Suprapubic skin (tissue), 4 donors: Measurements from ENCODE around the gene TPD52L1. TPM values are rescaled to one million over a fixed set of nuclear protein-coding genes. Genes with fewer than 3 reads are reported as not detected.

ENCODE experiments used
- DNase-seq, 2 donors: peaks; one replicate each; pipeline ENCODE4 v3.0.0-alpha.2; 2019; ENCODE audit warnings: low spot score in 2 of 2
- H3K27ac ChIP-seq: fragments of 200-600 bp; sonication (generic); one replicate; pipeline ENCODE4 v1.5.1; 2019
- H3K27me3 ChIP-seq: fragments of 200-600 bp; sonication (generic); one replicate; pipeline ENCODE4 v1.5.1; 2019
- H3K36me3 ChIP-seq: fragments of 200-600 bp; sonication (generic); one replicate; pipeline ENCODE4 v1.5.1; 2019
- H3K4me1 ChIP-seq: fragments of 200-600 bp; sonication (generic); one replicate; pipeline ENCODE4 v1.5.1; 2019
- H3K4me3 ChIP-seq: fragments of 200-600 bp; sonication (generic); one replicate; pipeline ENCODE4 v1.5.1; 2019; ENCODE audit warnings: mild to moderate bottlenecking
- H3K9me3 ChIP-seq: fragments of 200-600 bp; sonication (generic); one replicate; pipeline ENCODE4 v1.5.1; 2019
- CTCF ChIP-seq, 2 donors: fragments of 200-600 bp in 1 of 2; fragments of 450-650 bp in 1 of 2; sonication (generic) in 1 of 2; IDR thresholded peaks; one replicate each; pipeline ENCODE4 v1.5.1; 2016 to 2019; ENCODE audit warnings: antibody characterized with exemption in 2 of 2, mild to moderate bottlenecking in 1 of 2, moderate library complexity in 1 of 2
- EP300 ChIP-seq: sonication (generic); formaldehyde crosslinking; IDR thresholded peaks from one replicate; pipeline ENCODE4 v1.6.1; 2017; ENCODE audit warnings: antibody characterized with exemption
- POLR2A ChIP-seq, 2 donors: fragments of 450-650 bp; IDR thresholded peaks; one replicate each; pipeline ENCODE4 v1.6.1; 2017; ENCODE audit warnings: antibody characterized with exemption in 2 of 2, mild to moderate bottlenecking in 2 of 2, moderate library complexity in 2 of 2
- POLR2AphosphoS5 ChIP-seq, 3 donors: sonication (generic); formaldehyde crosslinking; IDR thresholded peaks; one replicate each; pipeline ENCODE4 v1.6.1; 2017; ENCODE audit warnings: antibody characterized with exemption in 3 of 3
- WGBS: methylation state at CpG from one replicate; pipeline ENCODE4 v1.1.5; 2018; 5-methylcytosine and 5-hydroxymethylcytosine counted together
- total RNA-seq, 4 donors: library from RNA; depleted of rRNA; stranded (reverse); fragments of >200 nt; gene quantifications; one replicate each; pipeline ENCODE4 v1.1.0, GENCODE V29; 2016

The TPD52L1 gene, protein sequence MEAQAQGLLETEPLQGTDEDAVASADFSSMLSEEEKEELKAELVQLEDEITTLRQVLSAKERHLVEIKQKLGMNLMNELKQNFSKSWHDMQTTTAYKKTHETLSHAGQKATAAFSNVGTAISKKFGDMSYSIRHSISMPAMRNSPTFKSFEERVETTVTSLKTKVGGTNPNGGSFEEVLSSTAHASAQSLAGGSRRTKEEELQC
- total RNA-seq: 100 to 1,000 TPM; 146 to 202 (median 190) TPM

GRCh38 chr6:125153391-125154117, at the start of gene TPD52L1:
Gene TPD52L1, plus strand, starts transcription at chr6:125153773. Its CDS starts 179 bp downstream, at chr6:125153952.
- peak; percentile 69 to 88 for DNase-seq
- peaks cover 19% of the 10 kb centered on the region for H3K4me1 ChIP-seq
- 2% methylated on average over 29 of the region's 47 CpGs for WGBS

DNA sequence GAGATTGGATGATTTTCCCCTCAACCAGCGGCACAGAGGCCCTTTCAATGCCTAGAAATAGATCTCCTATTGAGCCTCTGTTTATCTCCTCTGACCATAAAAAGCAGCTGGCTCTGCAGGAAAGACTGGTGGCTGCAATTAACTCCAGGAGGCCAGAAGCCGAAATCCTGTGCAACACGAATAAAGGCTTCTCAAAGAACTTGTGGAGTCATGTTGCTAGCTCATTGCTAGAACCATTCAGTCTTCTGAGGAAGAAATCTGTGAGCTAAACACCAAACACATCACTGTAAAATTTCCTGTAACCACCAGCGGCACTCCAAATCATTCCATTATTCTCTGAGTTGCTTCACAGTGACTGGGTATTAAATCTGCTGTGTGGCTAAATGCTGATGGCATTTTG, 49.1 kb upstream of the TPD52L1 start:
- no peak for DNase-seq
- Histone ChIP-seq H3K4me3 (no peak overlapping the region), H3K9me3 (no peaks in the 10 kb centered on the region), H3K27me3 (no peaks in the 10 kb centered on the region), H3K4me1 (peaks cover 14% of the 10 kb centered on the region), H3K27ac (no peak overlapping the region), H3K36me3 (no peaks in the 10 kb centered on the region)
- WGBS: 41% methylated on average over 4 of the region's 4 CpGs
- TF ChIP-seq CTCF (IDR thresholded peaks at IDR 0.05) (no peak), POLR2A (IDR thresholded peaks at IDR 0.05) (no peak)

More at GRCh38 chr6:125153391-125154117, at the start of gene TPD52L1:
- Histone ChIP-seq H3K36me3 (no peaks in the 10 kb centered on the region), H3K9me3 (no peaks in the 10 kb centered on the region), H3K4me3 (peak within 1 kb of the TSS; percentile 74), H3K27ac (peak within 1 kb of the TSS; percentile 89), H3K27me3 (no peaks in the 10 kb centered on the region)
- TF ChIP-seq POLR2A (IDR thresholded peaks at IDR 0.05): no peak
- TF ChIP-seq CTCF (IDR thresholded peaks at IDR 0.05): peak; percentile 36 to 80
- peak in 1 of 3 donors; percentile 49 for TF ChIP-seq POLR2AphosphoS5 (IDR thresholded peaks at IDR 0.05)

DNA sequence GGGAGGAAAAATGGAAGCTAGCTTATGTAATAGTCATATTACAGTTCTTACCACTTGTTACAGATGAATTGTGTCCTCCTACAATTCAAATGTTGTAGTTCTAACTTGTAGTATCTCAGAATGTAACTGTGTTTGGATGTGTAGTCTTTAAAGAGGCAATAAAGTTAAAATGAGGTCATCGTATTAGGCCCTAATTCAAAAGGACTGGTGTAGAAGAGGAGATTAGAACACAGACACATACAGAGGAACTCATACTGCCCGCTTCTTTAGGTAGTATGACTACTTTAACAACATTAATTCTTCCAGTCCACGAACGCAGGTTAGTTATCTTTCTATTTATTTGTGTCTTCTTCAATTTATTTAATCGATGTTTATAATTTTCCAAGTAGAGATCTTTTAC, 46.5 kb upstream of the TPD52L1 start:
- Histone ChIP-seq H3K27ac (no peak overlapping the region), H3K36me3 (no peaks in the 10 kb centered on the region), H3K4me3 (no peak overlapping the region), H3K9me3 (peaks cover 13% of the 10 kb centered on the region), H3K27me3 (no peaks in the 10 kb centered on the region), H3K4me1 (peaks cover 6% of the 10 kb centered on the region)
- WGBS: 94% methylated on average over 5 of the region's 5 CpGs
- no peak for TF ChIP-seq EP300
- TF ChIP-seq POLR2AphosphoS5 (IDR thresholded peaks at IDR 0.05): no peak
- no peak for TF ChIP-seq CTCF (IDR thresholded peaks at IDR 0.05)
- no peak for TF ChIP-seq POLR2A (IDR thresholded peaks at IDR 0.05)
- no peak for DNase-seq

- 90% methylated on average over 3 of the region's 3 CpGs for WGBS
- DNase-seq: no peak
Measured at GRCh38 chr6:125107896-125108295, 45.7 kb upstream of the TPD52L1 start.

More at GRCh38 chr6:125107896-125108295, 45.7 kb upstream of the TPD52L1 start:
- TF ChIP-seq POLR2A (IDR thresholded peaks at IDR 0.05): no peak
- no peak for TF ChIP-seq EP300
- no peak for TF ChIP-seq CTCF (IDR thresholded peaks at IDR 0.05)
- no peak for TF ChIP-seq POLR2AphosphoS5 (IDR thresholded peaks at IDR 0.05)
- peaks cover 6% of the 10 kb centered on the region for H3K4me1 ChIP-seq
- no peaks in the 10 kb centered on the region for H3K27me3 ChIP-seq
- H3K36me3 ChIP-seq: no peaks in the 10 kb centered on the region
- H3K4me3 ChIP-seq: no peak overlapping the region
- H3K27ac ChIP-seq: no peak overlapping the region
- H3K9me3 ChIP-seq: peaks cover 14% of the 10 kb centered on the region
